GM21825 (cell line): ENCODE measurements around the gene HMCES.

ENCODE experiments used
- ATAC-seq: cut with Tn5 transposase; IDR thresholded peaks from one replicate; pipeline ENCODE4 v1.9.1; 2021; ENCODE audit warnings: mild to moderate bottlenecking, moderate library complexity; ENCODE audit not compliant: unreplicated experiment

The HMCES gene

DNA sequence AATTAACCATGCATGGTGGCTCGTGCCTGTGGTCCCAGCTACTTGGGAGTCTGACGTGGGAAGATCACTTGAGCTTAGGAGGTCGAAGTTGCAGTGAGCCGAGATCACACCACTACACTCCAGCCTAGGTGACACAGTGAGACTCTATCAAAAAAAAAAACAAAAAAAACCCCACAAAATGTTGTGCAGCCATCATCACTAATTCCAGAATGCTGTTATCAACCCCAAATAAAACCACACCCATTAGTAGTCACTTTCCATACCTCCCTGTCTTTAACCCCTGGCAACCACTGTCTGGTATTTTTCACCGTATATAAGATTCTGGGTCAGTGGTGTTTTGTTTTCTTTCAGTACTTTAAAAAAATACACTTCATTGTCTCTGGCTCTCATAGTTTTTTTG is 16.6 kb downstream of the HMCES start:
- ATAC-seq: no peak

DNA sequence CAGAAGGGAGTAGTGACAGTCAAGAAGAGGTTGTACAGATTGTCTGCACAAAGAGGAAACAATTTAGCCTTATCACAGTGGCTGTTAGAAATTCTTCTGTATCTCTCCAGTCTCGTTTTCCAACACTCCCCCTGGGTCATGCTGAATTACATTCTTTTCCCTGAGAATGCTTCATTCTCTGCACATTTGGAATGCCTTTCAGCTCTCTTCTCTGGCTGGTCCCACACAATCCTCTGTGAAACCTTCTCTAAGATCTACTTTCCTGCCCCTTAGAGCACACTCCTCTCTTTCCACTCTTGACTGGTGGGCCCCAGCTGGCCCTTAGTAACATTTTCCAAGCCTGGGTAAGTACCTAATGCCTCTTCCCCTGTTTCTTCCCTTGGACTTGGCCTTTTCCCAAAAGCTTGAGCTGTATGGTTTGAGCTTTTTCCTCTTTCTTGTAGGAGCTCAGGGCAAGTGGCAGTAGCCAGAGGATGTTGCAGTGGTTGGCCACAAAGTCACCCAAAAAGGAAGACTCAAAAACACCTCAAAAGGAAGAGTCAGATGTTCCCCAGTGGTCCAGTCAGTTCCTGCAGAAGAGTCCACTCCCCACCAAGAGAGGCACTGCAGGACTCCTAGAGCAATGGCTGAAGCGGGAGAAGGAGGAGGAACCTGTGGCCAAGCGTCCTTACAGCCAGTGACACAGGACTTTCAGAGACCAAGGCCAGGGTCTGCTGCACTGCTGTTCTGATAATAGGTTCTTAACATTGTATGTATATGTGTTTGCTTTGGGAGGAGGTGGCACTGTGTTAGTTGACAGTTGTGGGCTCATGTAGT is 25.7 kb downstream of the HMCES start:
- ATAC-seq: no peak

DNA sequence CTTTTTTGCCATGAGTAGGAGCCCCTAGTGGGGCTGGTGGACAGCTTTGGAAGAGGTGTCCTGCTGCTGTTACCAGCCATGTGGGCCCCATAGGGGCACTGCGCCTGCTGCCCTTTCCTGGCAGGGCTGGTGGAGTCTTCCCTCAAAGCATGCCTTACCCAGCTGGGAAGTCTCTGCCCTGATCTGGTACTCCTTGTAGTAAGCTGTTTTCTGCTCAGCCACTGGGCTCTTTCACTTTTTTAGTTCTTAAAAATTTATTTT is 26.2 kb downstream of the HMCES start:
- ATAC-seq: no peak

DNA sequence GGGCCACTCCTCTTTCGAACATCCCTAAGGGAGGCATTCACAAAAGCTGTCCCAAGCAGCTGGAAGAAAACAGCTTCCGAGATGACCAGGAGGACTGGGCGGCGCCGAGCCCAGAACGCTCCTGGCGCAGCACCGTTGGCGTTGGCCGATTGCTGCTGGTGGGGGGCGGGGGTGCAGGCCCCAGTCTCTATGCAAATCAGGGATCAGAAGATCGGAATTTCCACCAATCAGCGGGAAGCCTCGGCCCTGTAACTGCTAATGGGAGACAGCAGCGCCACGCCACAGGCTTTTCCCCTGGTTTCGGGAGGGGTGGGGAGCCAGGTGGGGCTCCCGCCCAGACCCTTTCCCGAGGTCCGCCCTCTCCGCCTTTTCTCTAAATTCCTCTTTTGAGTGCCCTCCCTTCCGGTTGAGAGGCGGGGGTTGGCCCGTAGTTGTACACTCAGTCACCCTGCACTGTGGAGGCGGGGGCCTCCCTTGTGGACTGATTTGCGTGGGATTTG is 27.0 kb downstream of the HMCES start:
- peak; percentile 44 for ATAC-seq

DNA sequence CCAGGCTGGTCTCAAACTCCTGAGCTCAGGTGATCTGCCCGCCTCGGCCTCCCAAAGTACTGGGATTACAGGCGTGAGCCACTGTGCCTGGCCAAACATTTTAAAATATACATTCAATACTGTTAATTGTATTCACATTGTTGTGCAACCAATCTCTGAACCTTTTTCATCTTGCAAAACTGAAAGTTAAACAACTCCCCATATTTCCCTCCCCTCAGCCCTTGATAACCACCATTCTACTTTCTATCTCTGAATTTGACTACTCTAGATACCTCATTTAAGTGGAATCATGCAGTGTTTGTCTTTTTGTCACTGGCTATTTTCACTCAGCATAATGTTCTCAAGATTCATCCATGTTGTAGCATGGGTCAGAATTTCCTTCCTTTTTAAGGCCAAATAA is 30.0 kb downstream of the HMCES start:
- ATAC-seq: no peak

- peak; percentile 37 for ATAC-seq
Observed at GRCh38 chr3:129310111-129311011, 31.7 kb downstream of the HMCES start.

DNA sequence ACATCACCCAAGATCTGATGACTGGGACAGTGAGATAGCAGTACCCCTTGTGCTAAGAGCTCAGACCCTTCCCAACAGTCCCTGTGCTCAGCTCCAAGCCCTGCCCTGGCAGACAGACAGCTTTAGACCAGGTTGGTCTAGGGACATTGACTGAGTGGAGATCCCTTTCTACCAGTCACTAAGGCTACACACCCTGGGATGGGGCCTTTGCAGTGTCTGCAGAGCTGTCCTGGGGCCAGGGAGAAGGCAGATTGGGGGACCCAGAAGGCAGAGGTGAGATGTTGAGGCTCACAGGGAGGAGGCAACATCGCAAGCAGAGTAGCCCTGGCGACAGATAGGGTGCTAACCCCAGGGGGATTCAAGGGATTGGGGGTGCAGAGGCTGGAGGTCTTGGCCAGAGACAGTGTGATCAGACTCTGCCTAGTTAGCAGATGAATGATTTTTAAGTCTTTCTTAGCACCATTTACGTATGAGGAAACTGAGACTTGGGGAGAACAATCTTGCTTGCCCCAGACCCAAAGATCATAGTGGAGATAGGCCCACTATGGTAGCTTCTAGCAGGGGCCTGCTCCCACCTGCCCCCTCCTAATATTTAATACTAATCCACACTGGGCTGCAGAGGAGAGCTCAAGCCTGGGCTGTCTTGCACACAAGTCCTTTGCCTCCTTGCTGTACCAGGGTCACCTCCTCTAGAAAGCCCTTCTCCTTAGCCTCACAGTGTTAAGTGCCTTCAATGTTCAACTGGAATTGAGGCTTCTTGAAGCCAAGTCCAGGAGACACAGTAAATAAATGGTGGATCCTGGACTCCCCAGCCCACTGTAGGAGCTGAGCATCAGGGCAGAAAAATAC is 32.6 kb downstream of the HMCES start:
- no peak for ATAC-seq

DNA sequence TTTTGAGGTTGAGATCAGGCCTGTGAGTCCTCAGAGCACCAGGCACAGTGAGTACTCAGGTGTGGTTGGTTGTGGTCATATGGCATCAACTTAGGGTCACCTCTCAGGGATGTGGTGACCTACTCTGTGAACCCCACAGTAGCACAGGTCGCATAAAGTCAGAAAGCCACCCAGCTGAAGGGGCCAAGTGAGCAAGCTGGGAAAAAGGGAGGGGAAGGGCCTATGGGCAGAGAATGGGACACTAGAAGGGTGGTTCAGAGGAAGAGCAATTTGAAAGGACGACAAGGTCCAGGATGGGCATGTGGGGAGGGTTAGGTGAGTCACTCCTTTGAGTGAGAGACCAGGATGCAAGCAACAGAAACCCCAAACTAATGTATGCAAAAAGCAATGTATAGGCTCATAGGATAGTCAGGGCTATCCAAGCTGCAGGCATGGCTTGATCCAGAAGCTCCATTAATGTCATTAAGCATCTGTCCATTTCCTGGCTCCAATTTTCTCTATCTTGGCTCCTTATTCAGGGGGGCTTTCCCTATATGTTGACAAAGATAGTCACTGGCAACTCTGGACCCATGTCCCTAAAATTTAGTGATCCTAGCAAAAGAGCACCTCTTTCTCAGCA is 33.5 kb downstream of the HMCES start:
- no peak for ATAC-seq

DNA sequence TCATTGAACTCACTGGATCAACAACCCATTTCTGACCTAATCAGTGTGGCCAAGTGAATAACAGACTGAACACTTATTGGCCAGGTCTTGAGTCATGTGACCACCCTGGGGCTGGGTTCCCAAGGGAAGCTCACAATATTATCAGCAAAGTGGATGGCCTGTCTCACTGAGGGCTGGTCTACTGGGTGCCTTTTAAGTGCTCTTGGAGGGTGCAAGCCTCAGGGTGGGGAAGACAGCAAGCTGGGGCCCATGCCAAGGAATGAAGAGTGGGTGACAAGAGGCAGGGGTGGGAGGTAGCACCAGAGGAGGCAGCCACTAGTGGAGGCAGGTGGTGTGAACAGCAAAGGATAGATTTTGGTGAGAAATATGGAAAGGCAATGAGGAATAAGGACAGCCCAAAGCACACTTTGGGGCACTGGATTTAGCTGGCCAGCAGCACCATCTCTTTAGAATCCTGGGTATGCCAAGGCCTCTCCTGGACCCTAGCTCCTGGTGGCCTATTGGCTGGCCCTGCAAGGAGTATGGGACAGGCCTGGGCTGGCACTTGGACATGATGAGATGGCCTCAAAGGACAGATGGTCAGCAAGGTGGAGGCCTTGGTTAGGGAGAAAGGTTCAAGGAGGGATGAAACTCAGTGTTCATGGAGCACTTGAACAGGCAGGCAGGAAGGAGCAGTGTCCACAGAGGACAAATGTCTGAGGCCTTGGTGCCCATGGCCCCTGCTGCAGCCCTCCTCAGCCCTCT is 34.2 kb downstream of the HMCES start:
- ATAC-seq: no peak

GRCh38 chr3:129313415-129313664 is 34.7 kb downstream of the HMCES start:
- no peak for ATAC-seq

GRCh38 chr3:129313665-129314385 is 35.2 kb downstream of the HMCES start:
- no peak for ATAC-seq

DNA sequence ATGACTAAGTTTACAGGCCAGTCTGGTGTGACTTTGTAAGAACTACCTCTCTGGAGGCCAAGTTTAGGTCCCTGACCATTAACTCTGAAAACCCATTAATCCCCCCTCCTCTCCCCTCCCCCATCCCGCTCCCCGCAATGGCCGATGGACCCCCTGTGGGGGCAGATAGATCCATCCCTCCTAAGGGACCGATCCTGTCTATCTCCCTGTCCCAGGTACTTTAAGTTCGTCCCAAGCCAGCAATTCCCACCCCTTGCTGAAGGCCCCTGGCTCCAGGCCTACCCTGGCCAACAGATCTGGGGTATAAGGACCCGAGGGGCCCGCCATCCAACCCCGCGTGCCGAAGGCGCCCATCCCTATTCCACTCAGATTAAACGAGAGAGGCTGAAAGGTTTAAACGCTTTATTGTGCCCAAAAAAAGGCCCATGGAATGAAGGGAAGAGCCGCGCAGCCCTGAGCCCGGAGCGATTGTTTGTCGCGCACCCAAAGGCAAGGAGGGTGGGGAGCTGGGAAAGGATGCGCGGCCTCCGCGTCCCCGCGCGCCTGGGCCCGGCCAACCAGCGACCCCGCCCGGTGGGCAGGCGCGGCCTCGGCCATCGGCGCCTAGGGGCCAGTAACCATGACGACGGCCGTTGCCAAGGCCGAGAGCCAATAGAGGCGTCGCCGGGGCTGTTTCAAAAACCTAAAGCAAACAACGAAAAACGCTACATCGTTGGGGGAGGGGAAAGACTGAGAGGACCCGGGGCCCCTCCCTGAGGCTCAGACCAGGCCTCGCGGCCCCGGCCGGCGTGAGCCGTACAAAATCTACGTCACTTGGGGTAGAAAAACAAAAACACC is 35.9 kb downstream of the HMCES start:
- ATAC-seq: no peak

- peak; percentile 2 for ATAC-seq
Observed at GRCh38 chr3:129315223-129315997, 36.7 kb downstream of the HMCES start.

GRCh38 chr3:129315998-129316247 is 37.3 kb downstream of the HMCES start:
- ATAC-seq: peak; percentile 3

DNA sequence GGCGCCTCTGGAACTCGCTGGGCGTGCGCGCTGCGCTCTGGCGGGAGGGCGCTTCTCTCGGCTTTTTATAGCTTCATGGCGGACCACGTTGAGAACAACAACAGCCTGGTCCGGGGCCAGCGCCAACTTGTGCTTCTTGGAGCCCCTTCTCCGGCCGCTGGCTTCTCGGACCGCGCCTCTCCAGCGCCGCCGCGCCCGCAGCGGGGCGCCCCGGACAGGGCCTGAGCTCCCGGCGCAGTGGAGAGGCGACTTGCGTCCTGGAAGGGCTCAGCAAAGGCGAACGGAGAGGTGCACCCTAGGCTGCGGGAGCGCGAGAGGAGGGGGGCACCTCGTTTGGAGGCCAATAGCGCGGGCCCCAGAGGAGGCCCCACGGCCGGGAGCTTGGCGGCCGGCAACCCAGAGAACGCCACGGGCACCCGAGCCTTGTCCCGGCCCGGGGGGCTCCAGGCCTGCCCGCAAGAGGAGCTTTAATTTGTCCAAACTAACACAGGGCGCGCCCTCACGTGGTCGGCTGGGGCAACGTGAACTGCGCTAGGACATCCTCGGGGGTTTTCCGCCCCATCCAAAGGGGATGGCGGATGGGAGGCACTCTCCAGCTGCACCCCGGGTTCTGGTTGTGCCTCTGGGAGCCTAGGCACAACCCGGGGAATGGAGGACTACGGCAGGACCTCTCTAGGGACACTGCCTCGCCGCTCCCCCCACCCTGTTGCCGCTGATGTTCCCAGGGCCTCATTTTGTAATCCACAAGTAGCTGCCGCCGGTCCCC is 37.8 kb downstream of the HMCES start:
- peak; percentile 33 for ATAC-seq

- ATAC-seq: no peak
Observed at GRCh38 chr3:129317014-129317771, 38.5 kb downstream of the HMCES start.

DNA sequence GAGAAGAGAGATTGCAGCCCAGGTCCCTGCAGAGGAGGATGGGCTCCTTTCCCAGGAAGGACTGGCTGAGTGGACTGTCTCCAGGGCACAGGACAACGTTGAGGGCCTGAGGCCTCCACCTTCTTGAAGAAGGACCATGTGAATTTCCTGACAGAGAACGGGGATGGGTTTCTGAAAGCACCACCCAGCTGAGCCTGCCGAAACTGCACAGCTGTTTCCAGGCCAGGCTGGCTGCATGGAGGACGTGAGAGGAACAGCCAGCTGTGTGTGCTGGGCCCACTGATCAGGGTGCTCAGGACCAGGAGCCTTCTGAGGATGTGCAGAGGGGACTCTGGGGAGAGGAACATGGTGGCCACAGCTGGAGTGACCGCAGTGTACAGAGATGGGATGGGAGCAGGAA is 39.2 kb downstream of the HMCES start:
- ATAC-seq: no peak
